H1 (cell line): ENCODE results near the gene TRIM7. TPM values are rescaled to one million over a fixed set of nuclear protein-coding genes. Genes with fewer than 3 reads are reported as not detected.

Source experiments
- CTCF ChIA-PET: fragments of 300-600 bp; sonication (Branson Sonifier 250); formaldehyde crosslinking; loops from one replicate; lab custom pipeline; 2021; ENCODE audit not compliant: partially characterized antibody; lab: Charles Lee
- POLR2A ChIA-PET: fragments of 300-600 bp; sonication (Branson Sonifier 250); formaldehyde crosslinking; loops from one replicate; lab custom pipeline; 2021; ENCODE audit warnings: inconsistent platforms; ENCODE audit not compliant: partially characterized antibody; lab: Charles Lee
- DNase-seq, 2 experiments: peaks; one replicate each; pipeline versions ENCODE4 v3.0.0 to v3.0.0-alpha.2; 2010 to 2022; ENCODE audit warnings: low spot score in 2 of 2, low read depth in 1 of 2, mixed read lengths in 1 of 2
- FAIRE-seq: peaks from 2 replicates; lab custom pipeline; 2011; peaks lifted over from hg19 to GRCh38; lab: Jason Lieb, UNC
- H2AFZ ChIP-seq: 2 replicates; pipeline ENCODE4 v1.8.1; 2012; ENCODE audit warnings: low read length, inconsistent platforms
- H2AK5ac ChIP-seq: 2 replicates; pipeline ENCODE4 v1.6.1; 2013; ENCODE audit warnings: low read depth, low read length
- H2BK120ac ChIP-seq: replicated peaks from 2 replicates; pipeline ENCODE3; 2013; ENCODE audit warnings: low read depth, low read length, inconsistent platforms
- H2BK12ac ChIP-seq: 2 replicates; pipeline ENCODE4 v1.6.1; 2013; ENCODE audit warnings: low read depth, low read length
- H2BK15ac ChIP-seq: 2 replicates; pipeline ENCODE4 v1.6.1; 2013; ENCODE audit warnings: low read length
- H2BK20ac ChIP-seq: 2 replicates; pipeline ENCODE4 v1.6.1; 2013; ENCODE audit warnings: low read length
- H2BK5ac ChIP-seq: 2 replicates; pipeline ENCODE4 v1.6.1; 2013; ENCODE audit warnings: low read depth, low read length
- H3K14ac ChIP-seq: 2 replicates; pipeline ENCODE4 v1.6.1; 2013; ENCODE audit warnings: inconsistent platforms; ENCODE audit not compliant: insufficient read length
- H3K18ac ChIP-seq: 2 replicates; pipeline ENCODE4 v1.6.1; 2013; ENCODE audit warnings: low read length; ENCODE audit errors: extremely low read depth
- H3K23ac ChIP-seq: 2 replicates; pipeline ENCODE4 v1.6.1; 2013; ENCODE audit warnings: inconsistent platforms; ENCODE audit not compliant: insufficient read length
- H3K23me2 ChIP-seq: 2 replicates; pipeline ENCODE4 v1.6.1; 2013; ENCODE audit warnings: low read depth, low read length
- H3K27ac ChIP-seq: 2 replicates; pipeline ENCODE4 v1.6.1; 2011; ENCODE audit warnings: low read depth, low read length, inconsistent platforms
- H3K27me3 ChIP-seq, 4 experiments: replicated peaks in 1 of 4; 1 replicate in 1 of 4; 2 replicates in 3 of 4; pipeline versions ENCODE4 v1.6.1 to v1.8.1; 2011 to 2013; ENCODE audit warnings: low read length in 3 of 4, mild to moderate bottlenecking in 3 of 4, inconsistent platforms in 2 of 4, mixed read lengths in 2 of 4, moderate library complexity in 1 of 4; ENCODE audit not compliant: control insufficient read depth in 3 of 4, insufficient read depth in 3 of 4; ENCODE audit errors: extremely low read depth in 1 of 4
- H3K36me3 ChIP-seq, 4 experiments: 2 replicates each; pipeline versions ENCODE4 v1.6.1 to v1.8.1; 2011 to 2013; ENCODE audit warnings: mild to moderate bottlenecking in 4 of 4, low read length in 3 of 4, moderate library complexity in 2 of 4, control low read depth in 1 of 4, inconsistent platforms in 1 of 4; ENCODE audit not compliant: insufficient read depth in 4 of 4, control insufficient read depth in 2 of 4
- H3K4ac ChIP-seq: replicated peaks from 2 replicates; pipeline ENCODE3; 2013; ENCODE audit warnings: low read length, low read depth, mixed read lengths, inconsistent platforms; ENCODE audit not compliant: insufficient read length
- H3K4me1 ChIP-seq, 4 experiments: replicated peaks in 1 of 4; 1 replicate in 1 of 4; 2 replicates in 3 of 4; pipeline versions ENCODE4 v1.6.1 to v1.8.1; 2011 to 2013; ENCODE audit warnings: low read length in 3 of 4, inconsistent platforms in 2 of 4, mixed read lengths in 1 of 4; ENCODE audit not compliant: insufficient read depth in 4 of 4, control insufficient read depth in 3 of 4
- H3K4me2 ChIP-seq, 2 experiments: 2 replicates each; pipeline versions ENCODE4 v1.6.1 to v1.8.1; 2011 to 2013; ENCODE audit warnings: low read depth in 2 of 2, low read length in 2 of 2, control low read depth in 1 of 2, inconsistent platforms in 1 of 2, mild to moderate bottlenecking in 1 of 2; ENCODE audit not compliant: insufficient read depth in 1 of 2
- H3K4me3 ChIP-seq, 4 experiments: fragments of 200-600, 300-600 bp in 1 of 4; sonication (generic), shearing (Covaris generic), sonication (Bioruptor Twin) in 1 of 4; 2 replicates each; pipeline versions ENCODE4 v1.5.1 to v1.8.1; 2011 to 2016; ENCODE audit warnings: low read length in 4 of 4, low read depth in 3 of 4, control low read depth in 2 of 4, inconsistent platforms in 2 of 4, mild to moderate bottlenecking in 2 of 4, mixed read lengths in 1 of 4, moderate library complexity in 1 of 4; ENCODE audit not compliant: insufficient read depth in 2 of 4; ENCODE audit errors: extremely low read depth in 1 of 4
- H3K56ac ChIP-seq: replicated peaks from 2 replicates; pipeline ENCODE3; 2013; ENCODE audit warnings: low read depth, mild to moderate bottlenecking, mixed read lengths, low read length, inconsistent platforms; ENCODE audit not compliant: insufficient read length
- H3K79me1 ChIP-seq: 2 replicates; pipeline ENCODE4 v1.6.1; 2013; ENCODE audit warnings: low read depth, low read length, control low read depth
- H3K79me2 ChIP-seq, 2 experiments: 2 replicates each; pipeline versions ENCODE4 v1.6.1 to v1.8.1; 2012 to 2013; ENCODE audit warnings: low read length in 2 of 2, mild to moderate bottlenecking in 2 of 2, inconsistent platforms in 1 of 2; ENCODE audit not compliant: insufficient read depth in 2 of 2, control insufficient read depth in 1 of 2
- H3K9ac ChIP-seq, 4 experiments: replicated peaks in 1 of 4; 1 replicate in 1 of 4; 2 replicates in 3 of 4; pipeline versions ENCODE4 v1.6.1 to v1.8.1; 2011 to 2013; ENCODE audit warnings: low read depth in 3 of 4, low read length in 3 of 4, control low read depth in 2 of 4, mild to moderate bottlenecking in 2 of 4, moderate library complexity in 2 of 4, inconsistent platforms in 1 of 4; ENCODE audit errors: extremely low read depth in 1 of 4
- H3K9me3 ChIP-seq, 2 experiments: 2 replicates each; pipeline versions ENCODE4 v1.6.1 to v1.8.1; 2012 to 2013; ENCODE audit warnings: mild to moderate bottlenecking in 2 of 2, moderate library complexity in 2 of 2, control low read depth in 1 of 2, inconsistent platforms in 1 of 2, low read depth in 1 of 2, low read length in 1 of 2, mixed read lengths in 1 of 2; ENCODE audit not compliant: insufficient read depth in 2 of 2
- H4K20me1 ChIP-seq, 2 experiments: replicated peaks in 1 of 2; 2 replicates each; pipeline versions ENCODE3 to v1.8.1; 2011 to 2013; ENCODE audit warnings: inconsistent platforms in 2 of 2, low read length in 2 of 2, mild to moderate bottlenecking in 1 of 2; ENCODE audit not compliant: insufficient read depth in 2 of 2, control insufficient read depth in 1 of 2
- H4K5ac ChIP-seq: 2 replicates; pipeline ENCODE4 v1.6.1; 2013; ENCODE audit warnings: low read length, low read depth, mixed read lengths, inconsistent platforms; ENCODE audit not compliant: insufficient read length
- H4K8ac ChIP-seq: 2 replicates; pipeline ENCODE4 v1.8.0; 2013; ENCODE audit warnings: mild to moderate bottlenecking, moderate library complexity, low read length, inconsistent platforms; ENCODE audit not compliant: insufficient read depth; ENCODE audit errors: extremely low read depth
- H4K91ac ChIP-seq: replicated peaks from 2 replicates; pipeline ENCODE3; 2013; ENCODE audit warnings: low read length, mixed read lengths, inconsistent platforms; ENCODE audit not compliant: insufficient read length
- BRCA1 ChIP-seq: IDR thresholded peaks from 2 replicates; pipeline ENCODE4 v1.6.1; 2012; ENCODE audit warnings: low read depth, low read length, improper control_type of control experiment
- MAFK ChIP-seq: IDR thresholded peaks from 2 replicates; pipeline ENCODE4 v1.6.1; 2012; ENCODE audit warnings: low read depth, mild to moderate bottlenecking, improper control_type of control experiment, low read length
- POLR2AphosphoS5 ChIP-seq: IDR thresholded peaks from 2 replicates; pipeline ENCODE4 v1.6.1; 2011; ENCODE audit warnings: low read depth, low read length
- RBBP5 ChIP-seq: IDR thresholded peaks from 2 replicates; pipeline ENCODE4 v1.7.1; 2012; ENCODE audit warnings: low read depth, mild to moderate bottlenecking, inconsistent platforms, low read length, moderate library complexity, borderline replicate concordance
- WGBS, 2 experiments: shearing (Covaris generic) in 1 of 2; methylation state at CpG; one replicate each; pipeline versions ENCODE4 v1.1.6 to v1.1.7; 2013 to 2015; ENCODE audit warnings: low lambda C conversion rate in 2 of 2, mixed read lengths in 2 of 2, inconsistent platforms in 1 of 2, low coverage in 1 of 2, missing lambda C conversion rate in 1 of 2; ENCODE audit not compliant: insufficient replicate concordance in 2 of 2, insufficient coverage in 1 of 2, insufficient read length in 1 of 2; ENCODE audit errors: extremely low coverage in 1 of 2, missing lambda C conversion rate in 1 of 2; 5-methylcytosine and 5-hydroxymethylcytosine counted together
- polyA plus RNA-seq, 7 experiments: library from polyadenylated mRNA; depleted of rRNA in 3 of 7; stranded (reverse) in 5 of 7; unstranded in 2 of 7; fragments of >200 nt in 5 of 7; fragments of 200-250 nt in 2 of 7; gene quantifications; 1 replicate in 5 of 7; 2 replicates in 1 of 7; 4 replicates in 1 of 7; pipeline versions ENCODE4 v1.2.1 to v1.2.3, GENCODE V29; 2011 to 2013; ENCODE audit warnings: missing spikeins in 2 of 7, mixed read lengths in 2 of 7
- total RNA-seq: library from RNA; stranded (reverse); fragmentation: NEBNext Ultra II Directional; extraction: Animal tissue kit (Norgen Biotek cat#: 25700); gene quantifications from 2 replicates; pipeline ENCODE4 v1.2.1, GENCODE V29; 2021

TRIM7 gene
- total and polyA plus RNA-seq, 2 of the 8 experiments (the other 6 are each of a cell fraction or from before 2014, with no cell fraction given) = 0.36 to 0.47 TPM

- H4K91ac ChIP-seq = no peak overlapping the region
- H3K9ac ChIP-seq = no peak overlapping the region
- no peaks in the 10 kb centered on the region for H3K27me3 ChIP-seq
- H2AFZ ChIP-seq = no peak overlapping the region
- CTCF ChIA-PET = interaction anchor here (1.2 kb wide), 1 partner anchor 13 kb away, joined by 4 read pairs; no protein-coding TSS in a partner anchor
- H2AK5ac ChIP-seq = no peak overlapping the region
- no peak overlapping the region for H2BK20ac ChIP-seq
- H3K79me1 ChIP-seq = no peaks in the 10 kb centered on the region
- H3K4ac ChIP-seq = no peak overlapping the region
- no peak overlapping the region for H3K18ac ChIP-seq
- peaks cover 0 to 10% of the 10 kb centered on the region in 2 experiments; a peak in 2 of 4 replicates for H3K79me2 ChIP-seq
- WGBS, 2 experiments = 79% methylated on average over 5 of the region's 5 CpGs; no CpG with 5 or more reads in 1 of the 2 experiments
- no peak overlapping the region for H2BK15ac ChIP-seq
- H2BK5ac ChIP-seq = no peak overlapping the region
- no peak overlapping the region for H2BK12ac ChIP-seq
- H4K20me1 ChIP-seq = peaks cover 16 to 27% of the 10 kb centered on the region in 2 experiments
- DNase-seq (no peak), FAIRE-seq (no peak)
- POLR2A ChIA-PET = interaction anchor here (1.2 to 34.2 kb wide), 11 partner anchors 2 to 62 kb away, joined by 3 to 1334 read pairs (median 12); partner anchors contain the start of genes RACK1, TRIM41, TRIM52 and TRIM7
- H3K23me2 ChIP-seq = no peaks in the 10 kb centered on the region
- no peak overlapping the region for H3K4me3 ChIP-seq
- peaks cover 42 to 86% (median 58%) of the 10 kb centered on the region in 4 experiments for H3K36me3 ChIP-seq
- no peak overlapping the region for H3K4me2 ChIP-seq
- H3K9me3 ChIP-seq = no peaks in the 10 kb centered on the region
- H2BK120ac ChIP-seq = no peak overlapping the region
- H3K4me1 ChIP-seq = peaks cover 0 to 6% (median 0%) of the 10 kb centered on the region in 4 experiments; a peak in 4 of 7 replicates
- H3K14ac ChIP-seq = no peak overlapping the region
- H3K27ac ChIP-seq = no peak overlapping the region
- H3K56ac ChIP-seq = no peak overlapping the region
- no peak overlapping the region for H4K5ac ChIP-seq
- H3K23ac ChIP-seq = no peak overlapping the region
- no peak overlapping the region for H4K8ac ChIP-seq
- peak; percentile 89 for TF ChIP-seq POLR2AphosphoS5
- TF ChIP-seq BRCA1 = no peak
- no peak for TF ChIP-seq RBBP5
- TF ChIP-seq MAFK = 0 out of 2 replicates have a peak, but pooled peaks have one; percentile 29
Measured at GRCh38 chr5:181235689-181236366, 30.8 kb upstream of the TRIM7 start.
